Measurements from ENCODE around the gene CDC42BPA.

DNA sequence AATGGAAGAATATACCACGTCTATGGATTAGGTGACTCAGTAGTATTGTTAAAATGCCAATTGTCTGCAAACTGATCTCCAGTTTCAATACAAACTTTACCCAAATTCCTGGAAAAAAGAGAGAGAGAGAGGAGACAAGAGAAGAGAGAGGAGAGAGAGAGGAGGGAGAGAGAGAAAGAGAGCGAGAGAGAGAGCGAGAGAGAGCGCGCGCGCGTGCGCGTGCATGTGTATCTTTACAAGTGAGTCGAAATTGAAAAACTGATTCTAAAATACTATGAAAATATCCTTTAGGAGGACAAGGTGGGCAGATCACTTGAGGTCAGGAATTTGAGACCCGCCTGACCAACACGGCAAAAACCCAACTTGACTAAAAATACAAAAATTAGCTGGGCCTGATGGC is 65.2 kb downstream of the CDC42BPA start:
- TF ChIP-seq, protein P1, sequence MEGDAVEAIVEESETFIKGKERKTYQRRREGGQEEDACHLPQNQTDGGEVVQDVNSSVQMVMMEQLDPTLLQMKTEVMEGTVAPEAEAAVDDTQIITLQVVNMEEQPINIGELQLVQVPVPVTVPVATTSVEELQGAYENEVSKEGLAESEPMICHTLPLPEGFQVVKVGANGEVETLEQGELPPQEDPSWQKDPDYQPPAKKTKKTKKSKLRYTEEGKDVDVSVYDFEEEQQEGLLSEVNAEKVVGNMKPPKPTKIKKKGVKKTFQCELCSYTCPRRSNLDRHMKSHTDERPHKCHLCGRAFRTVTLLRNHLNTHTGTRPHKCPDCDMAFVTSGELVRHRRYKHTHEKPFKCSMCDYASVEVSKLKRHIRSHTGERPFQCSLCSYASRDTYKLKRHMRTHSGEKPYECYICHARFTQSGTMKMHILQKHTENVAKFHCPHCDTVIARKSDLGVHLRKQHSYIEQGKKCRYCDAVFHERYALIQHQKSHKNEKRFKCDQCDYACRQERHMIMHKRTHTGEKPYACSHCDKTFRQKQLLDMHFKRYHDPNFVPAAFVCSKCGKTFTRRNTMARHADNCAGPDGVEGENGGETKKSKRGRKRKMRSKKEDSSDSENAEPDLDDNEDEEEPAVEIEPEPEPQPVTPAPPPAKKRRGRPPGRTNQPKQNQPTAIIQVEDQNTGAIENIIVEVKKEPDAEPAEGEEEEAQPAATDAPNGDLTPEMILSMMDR (IDR thresholded peaks at IDR 0.05) = no peak
- TF ChIP-seq POLR2A (IDR thresholded peaks at IDR 0.05) = no peak
